ENCODE data around the gene DNAJA2.

The DNAJA2 gene

DNA sequence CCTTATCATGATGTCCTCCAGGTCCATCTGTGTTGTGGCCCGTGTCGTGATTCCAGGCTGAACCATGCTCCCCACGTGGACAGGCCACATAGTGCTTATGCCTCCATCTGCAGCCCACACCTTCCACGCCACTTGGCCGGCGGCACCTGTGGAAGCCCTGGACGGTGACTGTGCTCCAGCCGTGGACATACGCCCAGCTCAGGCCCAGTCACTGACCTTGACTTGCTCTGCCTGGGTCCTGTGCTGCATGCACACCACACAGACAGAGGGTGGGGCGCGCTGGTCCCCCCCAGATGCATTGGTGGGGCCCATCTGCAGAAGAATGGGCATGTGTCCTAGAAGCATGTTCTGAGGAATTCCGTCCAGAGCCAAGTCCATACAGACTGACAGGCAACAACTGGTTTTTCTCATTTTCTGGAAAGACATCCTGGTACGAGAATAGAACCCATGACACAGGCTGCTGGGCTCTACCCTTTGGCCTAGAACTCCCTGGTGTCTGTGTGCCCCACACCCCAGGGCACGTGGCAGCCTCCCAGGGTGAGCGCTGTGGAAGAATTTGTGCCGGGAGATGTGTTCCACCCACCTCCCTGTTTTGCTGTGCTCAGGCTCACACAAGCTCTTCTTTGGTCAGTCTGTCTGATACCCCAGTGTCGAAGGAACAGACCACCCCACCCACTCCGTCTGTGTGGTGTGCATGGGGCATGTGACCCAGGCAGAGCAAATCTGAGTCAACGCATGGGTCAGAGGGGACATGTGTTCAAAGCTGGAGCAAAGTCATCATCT lies 49.8 kb downstream of the DNAJA2 start:
- TF ChIP-seq, protein P1, sequence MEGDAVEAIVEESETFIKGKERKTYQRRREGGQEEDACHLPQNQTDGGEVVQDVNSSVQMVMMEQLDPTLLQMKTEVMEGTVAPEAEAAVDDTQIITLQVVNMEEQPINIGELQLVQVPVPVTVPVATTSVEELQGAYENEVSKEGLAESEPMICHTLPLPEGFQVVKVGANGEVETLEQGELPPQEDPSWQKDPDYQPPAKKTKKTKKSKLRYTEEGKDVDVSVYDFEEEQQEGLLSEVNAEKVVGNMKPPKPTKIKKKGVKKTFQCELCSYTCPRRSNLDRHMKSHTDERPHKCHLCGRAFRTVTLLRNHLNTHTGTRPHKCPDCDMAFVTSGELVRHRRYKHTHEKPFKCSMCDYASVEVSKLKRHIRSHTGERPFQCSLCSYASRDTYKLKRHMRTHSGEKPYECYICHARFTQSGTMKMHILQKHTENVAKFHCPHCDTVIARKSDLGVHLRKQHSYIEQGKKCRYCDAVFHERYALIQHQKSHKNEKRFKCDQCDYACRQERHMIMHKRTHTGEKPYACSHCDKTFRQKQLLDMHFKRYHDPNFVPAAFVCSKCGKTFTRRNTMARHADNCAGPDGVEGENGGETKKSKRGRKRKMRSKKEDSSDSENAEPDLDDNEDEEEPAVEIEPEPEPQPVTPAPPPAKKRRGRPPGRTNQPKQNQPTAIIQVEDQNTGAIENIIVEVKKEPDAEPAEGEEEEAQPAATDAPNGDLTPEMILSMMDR (IDR thresholded peaks at IDR 0.05; ENCODE audit: control insufficient read depth, extremely low read depth, insufficient read depth) = no peak
- DNase-seq (ENCODE audit: low read depth) = no peak
- H3K4me3 ChIP-seq (ENCODE audit: low read depth, low read length) = no peak overlapping the region

DNA sequence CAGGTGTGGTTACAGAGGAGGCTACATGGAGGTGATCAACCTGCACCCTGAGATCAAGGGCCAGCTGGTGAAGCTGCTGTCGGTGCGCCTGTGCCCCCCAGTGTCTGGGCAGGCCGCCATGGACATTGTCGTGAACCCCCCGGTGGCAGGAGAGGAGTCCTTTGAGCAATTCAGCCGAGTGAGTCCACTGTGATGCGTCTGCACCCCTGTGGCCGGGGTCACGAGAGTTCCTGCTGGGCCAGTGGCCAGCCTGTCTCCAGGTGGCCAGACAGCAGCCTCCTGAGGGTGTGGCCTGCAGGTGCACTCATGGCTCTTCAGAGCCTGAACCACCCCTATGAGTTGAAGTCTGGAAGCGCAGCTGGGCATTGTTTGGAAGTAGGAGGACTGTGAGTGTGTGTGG lies 51.2 kb downstream of the DNAJA2 start:
- no peak overlapping the region for H3K4me3 ChIP-seq (ENCODE audit: low read depth, low read length)
- no peak for DNase-seq (ENCODE audit: low read depth)
- TF ChIP-seq, protein P1 (IDR thresholded peaks at IDR 0.05; ENCODE audit: control insufficient read depth, extremely low read depth, insufficient read depth) = no peak

DNA sequence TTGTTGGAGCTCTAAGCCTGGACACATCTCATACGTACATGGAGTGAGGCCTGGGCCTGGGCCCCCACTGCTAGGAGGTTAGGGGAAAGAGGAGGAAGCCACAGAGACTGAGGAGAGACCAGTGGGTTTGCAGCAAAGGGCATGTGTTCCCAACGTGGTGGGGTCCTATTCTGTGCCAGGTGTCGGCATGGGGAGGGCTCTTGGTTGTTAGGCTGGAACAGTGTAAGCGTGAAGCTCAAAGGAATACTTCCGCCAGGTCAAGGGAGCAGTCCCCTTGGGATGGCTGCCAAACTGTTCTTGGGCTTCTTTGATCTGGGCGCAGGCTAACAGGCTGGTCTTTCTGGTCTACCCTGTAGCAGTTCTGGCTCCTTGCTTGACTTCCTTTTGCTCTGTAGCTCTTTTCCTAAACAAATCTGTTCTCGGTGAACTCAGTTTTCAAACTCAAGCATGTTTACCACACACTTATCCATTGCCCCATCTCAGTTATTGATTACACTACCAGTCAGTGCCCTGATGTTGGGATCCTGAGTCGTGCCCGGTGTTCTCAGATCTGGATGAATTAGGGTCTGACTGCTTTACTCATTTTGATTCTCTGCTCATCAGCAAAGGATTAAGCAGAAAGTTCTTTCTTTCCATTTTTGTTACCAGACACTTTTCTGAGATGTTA lies 52.9 kb downstream of the DNAJA2 start:
- TF ChIP-seq, protein P1 (IDR thresholded peaks at IDR 0.05; ENCODE audit: control insufficient read depth, extremely low read depth, insufficient read depth) = no peak
- peak overlapping the region; percentile 6; the same call in 1 of the 2 replicates for H3K4me3 ChIP-seq (ENCODE audit: low read depth, low read length)
- DNase-seq (ENCODE audit: low read depth) = peak; percentile 96

DNA sequence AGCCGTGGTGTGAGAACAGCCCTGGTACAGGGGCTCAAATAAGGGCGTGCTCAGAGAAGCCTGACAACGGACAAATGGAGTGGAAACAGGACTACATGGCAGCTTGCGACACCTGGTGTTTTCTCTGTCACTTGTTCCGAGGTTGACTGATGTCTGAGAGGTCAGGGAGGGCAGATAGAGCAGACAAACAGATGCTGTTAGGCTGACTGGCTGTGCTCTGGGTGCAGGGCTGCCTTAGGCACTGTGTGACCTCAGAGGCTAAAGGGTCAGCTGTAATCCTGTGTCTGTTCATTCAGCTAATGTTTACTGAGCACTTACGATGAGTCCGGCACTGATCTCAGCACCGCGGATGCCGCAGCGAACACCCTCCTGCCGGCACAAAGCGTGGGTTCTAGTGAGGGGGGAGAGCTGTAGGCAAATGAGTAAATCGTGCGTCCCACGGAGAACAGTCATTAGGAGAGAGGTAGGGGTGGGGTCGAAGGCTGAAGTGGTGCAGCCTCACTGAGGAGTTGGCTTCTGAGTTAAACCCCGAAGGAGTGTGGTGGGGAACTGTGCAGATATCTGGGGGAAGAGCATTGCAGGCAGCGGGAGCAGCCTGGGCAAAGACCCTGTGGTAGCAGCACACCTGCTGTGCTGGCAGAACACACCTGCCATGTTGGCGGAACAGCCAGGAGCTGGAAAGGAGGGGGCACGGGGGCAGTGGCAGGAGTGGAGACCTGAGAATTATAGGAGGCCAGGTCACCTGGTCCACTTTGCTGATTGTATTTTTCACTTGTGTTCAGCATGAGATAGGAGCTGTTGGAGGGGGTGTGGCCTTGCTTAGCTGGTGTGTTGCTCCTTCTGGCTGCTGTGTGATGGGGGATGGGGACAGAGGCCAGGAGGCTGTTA lies 54.3 kb downstream of the DNAJA2 start:
- DNase-seq (ENCODE audit: low read depth) = no peak
- TF ChIP-seq, protein P1 (IDR thresholded peaks at IDR 0.05; ENCODE audit: control insufficient read depth, extremely low read depth, insufficient read depth) = no peak
- H3K4me3 ChIP-seq (ENCODE audit: low read depth, low read length) = no peak overlapping the region

DNA sequence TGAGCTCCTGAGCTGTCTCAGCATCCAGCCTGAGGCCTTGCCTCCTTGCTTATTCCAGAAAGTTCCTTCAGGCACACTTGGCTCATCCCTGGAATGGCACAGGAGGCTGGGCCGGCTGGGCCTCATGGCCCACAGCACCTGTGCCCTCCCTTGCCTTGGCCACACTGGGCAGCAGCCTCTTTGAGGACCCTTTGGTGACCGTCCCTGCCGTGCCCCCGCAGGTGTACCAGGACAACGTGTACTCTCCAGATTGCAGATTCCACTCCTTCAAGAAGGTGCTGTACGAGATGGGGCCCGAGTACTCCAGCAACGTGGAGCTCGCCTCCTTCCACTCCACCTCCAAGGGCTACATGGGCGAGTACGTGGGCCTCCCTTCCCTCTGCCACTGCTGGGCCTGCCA lies 55.1 kb downstream of the DNAJA2 start:
- TF ChIP-seq, protein P1 (IDR thresholded peaks at IDR 0.05; ENCODE audit: control insufficient read depth, extremely low read depth, insufficient read depth) = no peak
- no peak overlapping the region for H3K4me3 ChIP-seq (ENCODE audit: low read depth, low read length)
- DNase-seq (ENCODE audit: low read depth) = no peak

DNA sequence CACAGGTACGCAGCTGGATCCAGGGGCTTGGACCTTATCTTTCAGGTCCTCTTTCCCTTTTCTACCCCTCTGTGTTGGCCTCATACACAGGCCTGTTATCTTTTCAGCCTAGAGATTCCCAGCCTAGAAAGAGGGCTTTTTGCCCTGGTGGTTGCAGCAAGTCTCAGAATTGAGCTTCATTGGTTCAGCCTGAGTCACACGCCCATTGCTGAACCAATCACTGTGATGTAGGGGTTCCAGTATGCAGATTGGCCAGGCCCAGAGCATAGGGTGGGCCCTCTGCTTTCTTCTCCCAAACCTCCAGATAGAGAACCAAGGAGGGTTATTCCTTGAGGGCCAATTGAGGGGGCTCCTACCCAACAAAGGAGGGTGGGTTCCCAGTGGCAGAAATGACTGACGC lies 56.5 kb downstream of the DNAJA2 start:
- TF ChIP-seq, protein P1 (IDR thresholded peaks at IDR 0.05; ENCODE audit: control insufficient read depth, extremely low read depth, insufficient read depth) = no peak
- DNase-seq (ENCODE audit: low read depth) = no peak
- no peak overlapping the region for H3K4me3 ChIP-seq (ENCODE audit: low read depth, low read length)
